GM18517 (cell line): ENCODE data around the gene MYCBP2.
"Not testable (repeated sequence)": the region's sequence is repeated elsewhere in the genome, so short reads cannot be mapped to it uniquely, and the experiment has no call there.

Experiments
- ATAC-seq: cut with Tn5 transposase; IDR thresholded peaks from one replicate; pipeline ENCODE4 v1.9.1; 2021; ENCODE audit warnings: mild to moderate bottlenecking, moderate library complexity; ENCODE audit not compliant: unreplicated experiment

Gene MYCBP2

GRCh38 chr13:77034881-77035280 is 292.0 kb downstream of the MYCBP2 start:
- no peak for ATAC-seq

GRCh38 chr13:77033717-77034302 is 293.1 kb downstream of the MYCBP2 start:
- ATAC-seq = no peak

GRCh38 chr13:77031656-77032243 is 295.1 kb downstream of the MYCBP2 start:
- ATAC-seq = no peak

- no peak for ATAC-seq
Measured at GRCh38 chr13:77029436-77029835, 297.5 kb downstream of the MYCBP2 start.

GRCh38 chr13:77028202-77028601 is 298.7 kb downstream of the MYCBP2 start:
- no peak for ATAC-seq

GRCh38 chr13:77026861-77027621 is 299.9 kb downstream of the MYCBP2 start, which contains the start of gene FBXL3:
Gene FBXL3, minus strand, starts transcription at chr13:77027159. Its CDS starts 5,299 bp downstream, at chr13:77021860.
- peak; percentile 59 for ATAC-seq

- peak; percentile 54 for ATAC-seq
Measured at GRCh38 chr13:77026255-77026860, 300.5 kb downstream of the MYCBP2 start.

- ATAC-seq = no peak
Measured at GRCh38 chr13:77022341-77022740, 304.6 kb downstream of the MYCBP2 start.

GRCh38 chr13:77019756-77020155 is 307.1 kb downstream of the MYCBP2 start:
- ATAC-seq = no peak

GRCh38 chr13:77016888-77017623 is 309.8 kb downstream of the MYCBP2 start:
- no peak for ATAC-seq

- ATAC-seq = no peak
Measured at GRCh38 chr13:77016251-77016812, 310.6 kb downstream of the MYCBP2 start.

- ATAC-seq = no peak
Measured at GRCh38 chr13:77014906-77015685, 311.8 kb downstream of the MYCBP2 start.

GRCh38 chr13:77013853-77014542 is 312.9 kb downstream of the MYCBP2 start:
- ATAC-seq = no peak

- not testable (repeated sequence) for ATAC-seq
Measured at GRCh38 chr13:77009719-77010118, 317.2 kb downstream of the MYCBP2 start.

GRCh38 chr13:77009011-77009410 is 317.9 kb downstream of the MYCBP2 start:
- no peak for ATAC-seq

GRCh38 chr13:77008337-77008736 is 318.6 kb downstream of the MYCBP2 start:
- ATAC-seq = peak; percentile 58

- ATAC-seq = no peak
Measured at GRCh38 chr13:77002590-77003190, 324.2 kb downstream of the MYCBP2 start.

- no peak for ATAC-seq
Measured at GRCh38 chr13:77001963-77002587, 324.8 kb downstream of the MYCBP2 start.
